ENCODE data around the gene RBMXL3.

DNA sequence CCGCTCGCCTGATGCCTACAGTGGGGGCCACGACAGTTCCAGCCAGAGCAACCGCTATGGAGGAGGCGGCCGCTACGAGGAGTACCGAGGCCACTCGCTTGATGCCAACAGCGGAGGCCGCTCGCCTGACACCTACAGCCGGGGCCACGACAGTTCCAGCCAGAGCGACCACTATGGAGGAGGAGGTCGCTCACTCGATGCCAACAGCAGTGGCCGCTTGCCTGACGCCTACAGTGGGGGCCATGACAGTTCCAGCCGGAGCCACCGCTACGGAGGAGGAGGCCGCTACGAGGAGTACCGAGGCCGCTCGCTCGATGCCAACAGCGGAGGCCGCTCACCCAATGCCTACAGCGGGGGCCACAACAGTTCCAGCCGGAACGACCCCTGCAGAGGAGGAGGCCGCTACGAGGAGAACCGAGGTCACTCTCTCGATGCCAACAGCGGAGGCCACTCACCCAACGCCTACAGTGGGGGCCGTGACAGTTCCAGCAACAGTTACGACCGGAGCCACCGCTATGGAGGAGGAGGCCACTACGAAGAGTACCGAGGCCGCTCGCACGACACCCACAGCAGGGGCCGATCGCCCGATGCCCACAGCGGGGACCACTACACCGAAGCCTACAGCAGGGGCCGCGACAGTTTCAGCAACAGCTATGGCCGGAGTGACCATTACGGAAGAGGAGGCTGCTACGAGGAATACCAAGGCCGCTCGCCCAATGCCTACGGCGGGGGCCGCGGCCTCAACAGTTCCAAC, 2.5 kb downstream of the RBMXL3 start:
- TF ChIP-seq CTCF (conservative IDR thresholded peaks at IDR 0.05) (no peak), ZFX (IDR thresholded peaks at IDR 0.05) (no peak)
